Measurements from ENCODE around the gene F8. TPM values are rescaled to one million over a fixed set of nuclear protein-coding genes. Genes with fewer than 3 reads are reported as not detected.
"Not testable (repeated sequence)": the region's sequence is repeated elsewhere in the genome, so short reads cannot be mapped to it uniquely, and the experiment has no call there.

The F8 gene
- polyA plus RNA-seq, 1 donor from 2014 or later = 2.1 TPM

- H3K4me3 ChIP-seq (ENCODE audit: low read length); H3F3A ChIP-seq (ENCODE audit: insufficient read depth, low read length, poor library complexity, severe bottlenecking); H3K9ac ChIP-seq (ENCODE audit: low read length); H3K9me2 ChIP-seq (ENCODE audit: insufficient read depth, low read length); H4K20me1 ChIP-seq (ENCODE audit: insufficient read depth); H3K27me3 ChIP-seq (ENCODE audit: insufficient read depth, low read depth, low read length); H3K36me3 ChIP-seq (ENCODE audit: insufficient read depth, low read length); H3K4me2 ChIP-seq (ENCODE audit: low read length); H2AFZ ChIP-seq (ENCODE audit: low read depth, low read length); H3K79me2 ChIP-seq (replicated peaks; ENCODE audit: insufficient read depth, low read length); H3K9me3 ChIP-seq (ENCODE audit: low read length); H3K27ac ChIP-seq (ENCODE audit: low read length): not testable (repeated sequence)
Observed at GRCh38 chrX:154884069-154884468, 138.5 kb downstream of the F8 start.

- Histone ChIP-seq H3K79me2 (replicated peaks; ENCODE audit: insufficient read depth, low read length) (no peaks in the 10 kb centered on the region), H4K20me1 (ENCODE audit: insufficient read depth) (no peaks in the 10 kb centered on the region), H3K27ac (ENCODE audit: low read length) (no peak overlapping the region), H3K36me3 (ENCODE audit: insufficient read depth, low read length) (no peaks in the 10 kb centered on the region), H3K9me3 (ENCODE audit: low read length) (no peaks in the 10 kb centered on the region), H3K27me3 (ENCODE audit: insufficient read depth, low read depth, low read length) (no peaks in the 10 kb centered on the region), H3K9me2 (ENCODE audit: insufficient read depth, low read length) (no peaks in the 10 kb centered on the region), H2AFZ (ENCODE audit: low read depth, low read length) (no peak overlapping the region), H3F3A (ENCODE audit: insufficient read depth, low read length, poor library complexity, severe bottlenecking) (no peaks in the 10 kb centered on the region), H3K4me2 (ENCODE audit: low read length) (no peak overlapping the region), H3K9ac (ENCODE audit: low read length) (no peak overlapping the region), H3K4me3 (ENCODE audit: low read length) (no peak overlapping the region)
- TF ChIP-seq POLR2AphosphoS5 (IDR thresholded peaks at IDR 0.05) = no peak
- TF ChIP-seq SMC3 (conservative IDR thresholded peaks at IDR 0.05; ENCODE audit: poor library complexity) = no peak
- TF ChIP-seq REST (IDR thresholded peaks at IDR 0.05; ENCODE audit: borderline replicate concordance) = no peak
Observed at GRCh38 chrX:154873329-154873728, 149.2 kb downstream of the F8 start.

- not testable (repeated sequence) for H3F3A ChIP-seq (ENCODE audit: insufficient read depth, low read length, poor library complexity, severe bottlenecking); H3K27ac ChIP-seq (ENCODE audit: low read length); H3K9me2 ChIP-seq (ENCODE audit: insufficient read depth, low read length); H4K20me1 ChIP-seq (ENCODE audit: insufficient read depth); H3K79me2 ChIP-seq (replicated peaks; ENCODE audit: insufficient read depth, low read length); H3K4me3 ChIP-seq (ENCODE audit: low read length); H2AFZ ChIP-seq (ENCODE audit: low read depth, low read length); H3K9ac ChIP-seq (ENCODE audit: low read length); H3K27me3 ChIP-seq (ENCODE audit: insufficient read depth, low read depth, low read length); H3K9me3 ChIP-seq (ENCODE audit: low read length); H3K36me3 ChIP-seq (ENCODE audit: insufficient read depth, low read length); H3K4me2 ChIP-seq (ENCODE audit: low read length)
Observed at GRCh38 chrX:154868522-154868921, 154.0 kb downstream of the F8 start.

GRCh38 chrX:154855256-154855655 is 167.3 kb downstream of the F8 start:
- H3K9ac ChIP-seq (ENCODE audit: low read length) = no peak overlapping the region
- no peaks in the 10 kb centered on the region for H3K9me3 ChIP-seq (ENCODE audit: low read length)
- H3K4me3 ChIP-seq (ENCODE audit: low read length) = no peak overlapping the region
- H3K9me2 ChIP-seq (ENCODE audit: insufficient read depth, low read length) = no peaks in the 10 kb centered on the region
- no peaks in the 10 kb centered on the region for H3K79me2 ChIP-seq (replicated peaks; ENCODE audit: insufficient read depth, low read length)
- no peak overlapping the region for H2AFZ ChIP-seq (ENCODE audit: low read depth, low read length)
- no peaks in the 10 kb centered on the region for H3K36me3 ChIP-seq (ENCODE audit: insufficient read depth, low read length)
- no peaks in the 10 kb centered on the region for H4K20me1 ChIP-seq (ENCODE audit: insufficient read depth)
- no peak overlapping the region for H3K4me2 ChIP-seq (ENCODE audit: low read length)
- no peak overlapping the region for H3K27ac ChIP-seq (ENCODE audit: low read length)
- no peaks in the 10 kb centered on the region for H3F3A ChIP-seq (ENCODE audit: insufficient read depth, low read length, poor library complexity, severe bottlenecking)
- no peak for TF ChIP-seq SMC3 (conservative IDR thresholded peaks at IDR 0.05; ENCODE audit: poor library complexity)
- TF ChIP-seq REST (IDR thresholded peaks at IDR 0.05; ENCODE audit: borderline replicate concordance) = no peak
- no peak for TF ChIP-seq RAD21 (conservative IDR thresholded peaks at IDR 0.05)
- no peak for TF ChIP-seq POLR2AphosphoS5 (IDR thresholded peaks at IDR 0.05)
- TF ChIP-seq EZH2 (IDR thresholded peaks at IDR 0.05; ENCODE audit: borderline replicate concordance, insufficient read depth, low read length, poor library complexity, severe bottlenecking) = no peak
- TF ChIP-seq MXI1 (conservative IDR thresholded peaks at IDR 0.05; ENCODE audit: poor library complexity, severe bottlenecking) = no peak
- no peak for TF ChIP-seq TAF1 (IDR thresholded peaks at IDR 0.05; ENCODE audit: low read depth)
- TF ChIP-seq EP300 (conservative IDR thresholded peaks at IDR 0.05; ENCODE audit: poor library complexity, severe bottlenecking) = no peak
- no peak for TF ChIP-seq CTCF (IDR thresholded peaks at IDR 0.05; ENCODE audit: poor library complexity, severe bottlenecking)
- H3K27me3 ChIP-seq (ENCODE audit: insufficient read depth, low read depth, low read length) = no peaks in the 10 kb centered on the region
